ENCODE data around the gene NCR3LG1.

NCR3LG1 gene

DNA sequence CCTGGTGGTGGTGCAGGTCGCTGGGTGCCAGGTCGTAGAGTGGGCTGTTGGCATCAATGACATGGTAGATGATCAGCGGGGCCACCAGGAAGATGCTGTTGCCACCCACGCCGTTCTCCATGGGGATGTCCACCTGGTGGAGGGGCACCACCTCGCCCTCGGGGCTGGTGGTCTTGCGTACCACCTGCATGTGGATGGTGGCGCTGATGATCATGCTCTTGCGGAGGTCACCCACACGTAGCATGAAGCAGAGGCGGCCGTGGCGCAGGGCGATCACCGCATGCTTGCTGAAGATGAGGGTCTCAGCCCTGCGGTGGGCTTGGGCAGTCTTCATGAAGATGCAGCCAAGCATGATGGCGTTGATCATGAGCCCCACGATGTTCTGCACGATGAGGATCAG is 35.7 kb downstream of the NCR3LG1 start:
- no peak for TF ChIP-seq CTCF (IDR thresholded peaks at IDR 0.05; ENCODE audit: insufficient read depth, missing control alignments)
- no peak for DNase-seq (ENCODE audit: insufficient read length, low spot score)
- FAIRE-seq = no peak

GRCh38 chr11:17387811-17388210 is 36.2 kb downstream of the NCR3LG1 start:
- TF ChIP-seq CTCF (IDR thresholded peaks at IDR 0.05; ENCODE audit: insufficient read depth, missing control alignments) = no peak
- DNase-seq (ENCODE audit: insufficient read length, low spot score) (no peak), FAIRE-seq (no peak)

DNA sequence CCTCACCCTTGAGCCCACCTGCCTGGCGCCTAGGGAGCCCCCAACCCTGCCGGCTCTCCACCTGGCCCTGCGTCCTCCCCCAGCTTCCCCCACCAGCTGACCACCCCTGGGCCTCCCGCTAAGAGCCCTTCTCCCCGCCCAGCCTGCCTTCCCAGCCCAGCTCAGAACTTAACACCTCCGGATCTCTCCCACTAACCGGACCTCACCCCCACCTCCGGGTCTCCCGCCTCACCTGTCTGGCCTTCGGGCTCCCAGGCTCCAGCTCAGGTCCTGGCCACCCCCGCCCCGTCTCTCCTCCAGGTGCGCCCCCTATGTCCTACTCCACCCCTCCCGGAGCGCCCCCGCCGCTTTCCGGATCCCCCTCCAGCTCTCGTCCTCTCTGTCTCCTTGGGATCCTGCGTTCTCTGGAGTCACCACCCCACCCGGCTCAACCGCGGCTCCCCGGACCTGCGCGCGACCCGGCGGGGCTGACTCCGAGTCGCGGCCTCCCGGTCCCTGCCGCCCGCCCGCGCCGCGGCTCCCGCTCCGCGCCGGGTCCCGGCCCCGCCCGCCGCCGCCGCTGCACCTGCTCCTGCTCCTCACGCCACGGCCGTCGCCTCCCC is 37.1 kb downstream of the NCR3LG1 start, which contains the start of gene KCNJ11:
Gene KCNJ11, minus strand, starts transcription at position 51 of the 602 bp plus-strand sequence. CDS start 568 bp downstream, outside the sequence.
- TF ChIP-seq CTCF (IDR thresholded peaks at IDR 0.05; ENCODE audit: insufficient read depth, missing control alignments) = peak; percentile 4
- no peak for FAIRE-seq
- DNase-seq (ENCODE audit: insufficient read length, low spot score) = no peak

DNA sequence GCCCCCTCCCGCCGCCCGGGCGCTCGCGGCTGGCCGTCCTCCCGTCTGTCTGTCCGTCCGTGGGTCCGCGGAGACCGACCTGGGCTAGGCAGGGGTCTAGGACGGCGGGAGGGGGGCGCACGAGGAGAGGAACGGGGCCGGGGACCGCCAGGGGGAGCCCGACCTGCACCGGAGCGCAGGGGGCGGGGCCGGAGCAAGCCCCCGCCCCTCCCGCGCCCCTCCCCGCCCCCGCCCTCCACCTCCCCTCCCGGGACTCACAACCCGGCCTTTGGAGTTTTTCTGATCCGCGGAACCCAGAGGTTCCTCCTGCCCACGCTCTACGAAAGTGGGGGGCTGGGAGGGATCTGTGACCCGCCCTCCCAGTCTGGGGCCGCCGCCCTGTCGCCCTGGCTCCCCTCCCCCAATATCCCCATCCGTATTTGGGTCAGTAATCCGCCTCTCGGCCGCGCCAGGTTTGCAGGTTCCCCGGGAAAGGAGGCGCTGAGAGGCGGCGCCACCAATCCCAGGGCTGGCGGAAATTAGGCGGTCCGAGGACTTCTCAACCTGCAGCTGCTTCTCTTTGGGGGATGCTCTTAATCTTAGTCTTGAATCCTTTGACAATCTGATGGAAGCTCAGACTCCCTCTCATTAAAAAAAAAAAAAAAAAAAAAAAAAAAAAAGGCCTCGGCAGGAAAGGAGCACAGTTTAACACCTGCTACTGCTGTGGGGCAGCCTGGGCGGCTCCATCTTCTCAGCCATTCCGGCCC is 37.8 kb downstream of the NCR3LG1 start:
- no peak for FAIRE-seq
- DNase-seq (ENCODE audit: insufficient read length, low spot score) = peak; percentile 75
- TF ChIP-seq CTCF (IDR thresholded peaks at IDR 0.05; ENCODE audit: insufficient read depth, missing control alignments) = peak; percentile 47

DNA sequence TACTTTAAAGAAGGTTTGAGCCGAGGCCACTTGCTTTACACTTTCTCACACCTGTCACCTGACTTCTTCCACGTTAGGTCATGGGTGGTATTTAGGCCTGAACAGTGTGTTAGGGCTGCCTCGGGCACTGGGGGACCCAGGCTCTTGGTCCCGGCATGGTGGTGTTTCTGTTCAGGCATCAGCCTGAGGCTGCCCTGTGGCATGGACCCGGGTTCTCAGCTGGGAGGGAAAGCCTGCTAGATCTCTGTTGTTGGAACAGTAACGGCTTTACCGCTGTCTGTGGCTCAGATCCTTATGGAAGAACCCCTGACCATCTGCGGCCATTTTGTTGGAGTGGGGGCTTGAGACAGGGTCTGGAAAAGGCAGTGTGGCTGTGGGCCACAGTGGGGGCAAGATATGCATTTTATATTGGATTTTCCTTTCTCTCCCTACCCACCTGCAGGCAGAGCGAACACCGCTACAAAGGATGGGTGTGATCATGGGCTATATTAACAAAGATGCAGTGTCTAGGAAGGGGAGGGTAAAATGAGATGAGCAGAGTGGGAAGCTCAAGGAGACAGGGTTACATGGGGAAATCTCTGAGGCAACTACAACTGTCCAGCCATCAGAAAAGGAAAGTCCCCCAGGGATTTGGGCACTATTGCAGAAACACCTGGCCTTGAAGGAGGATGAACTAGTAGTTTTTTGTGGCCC is 38.5 kb downstream of the NCR3LG1 start:
- DNase-seq (ENCODE audit: insufficient read length, low spot score) = no peak
- no peak for TF ChIP-seq CTCF (IDR thresholded peaks at IDR 0.05; ENCODE audit: insufficient read depth, missing control alignments)
- no peak for FAIRE-seq

- no peak for DNase-seq (ENCODE audit: insufficient read length, low spot score)
These were observed 40.1 kb downstream of the NCR3LG1 start for GRCh38 chr11:17391493-17392355.

More at GRCh38 chr11:17391493-17392355, 40.1 kb downstream of the NCR3LG1 start:
- TF ChIP-seq CTCF (IDR thresholded peaks at IDR 0.05; ENCODE audit: insufficient read depth, missing control alignments) = no peak
- FAIRE-seq = no peak

All from D721Med (cell line).